GM18868 (cell line): ENCODE data around the gene SMIM1.
"Not testable (repeated sequence)": the region's sequence is repeated elsewhere in the genome, so short reads cannot be mapped to it uniquely, and the experiment has no call there.

ENCODE experiments used
- ATAC-seq: cut with Tn5 transposase; IDR thresholded peaks from one replicate; pipeline ENCODE4 v1.9.1; 2021; ENCODE audit warnings: mild to moderate bottlenecking, moderate library complexity; ENCODE audit not compliant: unreplicated experiment

SMIM1 gene

DNA sequence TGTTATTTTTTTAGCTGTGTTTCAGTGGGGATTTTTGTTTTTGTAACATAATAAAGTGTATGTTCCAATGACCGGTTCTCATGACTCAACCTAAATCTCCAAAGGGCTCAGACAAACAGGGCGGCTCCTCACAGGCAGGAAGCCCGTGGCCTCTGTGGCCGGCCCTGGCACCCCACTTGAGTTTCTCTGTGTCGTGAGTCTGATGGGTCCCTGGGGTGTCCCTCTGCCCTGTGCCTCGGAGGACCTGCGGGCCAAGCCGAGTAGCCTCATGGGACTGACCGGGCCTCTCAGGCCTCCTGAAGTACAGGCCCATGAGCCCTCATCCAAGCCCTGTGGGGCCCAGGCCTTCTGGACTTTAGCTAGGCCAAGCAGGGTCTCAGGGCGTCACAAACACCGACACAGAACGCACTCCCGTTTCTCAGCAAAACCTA lies 36.4 kb upstream of the SMIM1 start:
- ATAC-seq, result no peak

DNA sequence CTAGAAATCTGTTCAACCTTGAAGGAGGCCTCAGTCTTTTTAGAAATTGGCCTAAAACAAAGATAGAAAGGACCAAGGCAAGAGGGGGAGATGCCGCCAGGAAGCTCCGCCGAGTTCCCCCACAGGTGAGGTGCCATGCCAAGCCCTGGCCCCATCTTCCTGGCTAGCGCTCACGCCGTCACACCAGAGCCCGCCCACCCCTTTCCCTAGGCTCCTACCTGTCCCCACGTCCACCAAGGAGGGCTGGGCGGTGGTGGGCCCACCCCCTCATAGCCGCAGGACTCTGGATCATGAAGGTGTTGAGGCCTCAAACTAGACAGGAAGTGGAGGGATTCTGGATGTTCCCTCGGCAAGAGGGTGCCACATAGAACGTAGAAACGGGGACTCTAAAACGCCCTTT lies 35.8 kb upstream of the SMIM1 start:
- no peak for ATAC-seq

DNA sequence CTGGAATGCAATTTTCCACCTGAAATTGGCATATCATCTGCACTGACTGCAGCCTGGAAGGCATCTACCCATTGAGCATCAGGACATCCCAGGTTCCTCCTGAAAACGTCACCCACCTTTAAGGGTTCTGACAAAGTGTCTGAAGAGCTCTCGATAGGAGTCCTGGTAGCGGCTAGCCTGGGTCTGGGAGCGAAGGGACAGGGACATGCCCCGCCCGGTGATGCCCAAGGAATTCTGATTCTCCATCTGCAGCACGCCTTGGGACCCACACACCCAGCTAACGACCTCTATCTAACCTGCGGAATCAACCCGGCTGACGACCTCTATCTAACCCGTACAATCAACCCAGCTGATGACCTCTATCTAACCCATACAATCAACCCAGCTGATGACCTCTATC lies 33.6 kb upstream of the SMIM1 start:
- no peak for ATAC-seq

DNA sequence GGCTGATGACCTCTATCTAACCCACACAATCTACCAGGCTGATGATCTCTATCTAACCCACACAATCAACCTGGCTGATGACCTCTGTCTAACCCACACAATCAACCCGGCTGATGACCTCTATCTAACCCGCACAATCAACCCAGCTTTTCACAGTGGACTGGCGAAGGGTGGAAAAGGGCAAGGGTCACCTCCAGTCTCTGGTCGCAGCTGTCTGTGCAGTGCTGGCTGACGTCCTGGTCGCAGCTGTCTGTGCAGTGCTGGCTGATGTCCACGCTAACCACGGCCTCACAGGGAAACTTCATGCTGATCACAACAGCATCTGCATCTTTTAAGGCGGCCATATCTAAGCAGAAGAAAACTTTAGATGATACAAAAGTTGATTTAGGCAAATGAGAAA lies 32.5 kb upstream of the SMIM1 start:
- ATAC-seq, result no peak

DNA sequence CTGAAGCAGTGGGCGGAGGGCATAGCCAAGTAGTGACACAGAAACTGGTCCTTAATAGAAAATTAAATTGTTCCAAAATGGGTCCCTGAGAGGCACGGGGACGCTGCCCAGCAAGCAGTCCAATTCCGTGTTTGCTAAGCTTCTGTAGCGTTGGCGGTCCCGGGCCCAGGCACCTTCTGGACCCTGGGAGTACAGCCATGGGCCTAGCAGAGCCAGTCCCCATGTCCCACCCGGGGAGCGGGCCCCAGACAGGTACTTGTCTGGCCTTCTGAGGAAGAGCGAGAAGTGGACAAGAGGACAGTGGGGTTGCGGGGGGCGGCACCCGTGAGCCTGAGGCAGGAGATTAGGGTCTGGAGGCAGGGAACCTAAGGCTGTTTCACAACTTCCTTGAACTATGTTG lies 31.8 kb upstream of the SMIM1 start:
- no peak for ATAC-seq

DNA sequence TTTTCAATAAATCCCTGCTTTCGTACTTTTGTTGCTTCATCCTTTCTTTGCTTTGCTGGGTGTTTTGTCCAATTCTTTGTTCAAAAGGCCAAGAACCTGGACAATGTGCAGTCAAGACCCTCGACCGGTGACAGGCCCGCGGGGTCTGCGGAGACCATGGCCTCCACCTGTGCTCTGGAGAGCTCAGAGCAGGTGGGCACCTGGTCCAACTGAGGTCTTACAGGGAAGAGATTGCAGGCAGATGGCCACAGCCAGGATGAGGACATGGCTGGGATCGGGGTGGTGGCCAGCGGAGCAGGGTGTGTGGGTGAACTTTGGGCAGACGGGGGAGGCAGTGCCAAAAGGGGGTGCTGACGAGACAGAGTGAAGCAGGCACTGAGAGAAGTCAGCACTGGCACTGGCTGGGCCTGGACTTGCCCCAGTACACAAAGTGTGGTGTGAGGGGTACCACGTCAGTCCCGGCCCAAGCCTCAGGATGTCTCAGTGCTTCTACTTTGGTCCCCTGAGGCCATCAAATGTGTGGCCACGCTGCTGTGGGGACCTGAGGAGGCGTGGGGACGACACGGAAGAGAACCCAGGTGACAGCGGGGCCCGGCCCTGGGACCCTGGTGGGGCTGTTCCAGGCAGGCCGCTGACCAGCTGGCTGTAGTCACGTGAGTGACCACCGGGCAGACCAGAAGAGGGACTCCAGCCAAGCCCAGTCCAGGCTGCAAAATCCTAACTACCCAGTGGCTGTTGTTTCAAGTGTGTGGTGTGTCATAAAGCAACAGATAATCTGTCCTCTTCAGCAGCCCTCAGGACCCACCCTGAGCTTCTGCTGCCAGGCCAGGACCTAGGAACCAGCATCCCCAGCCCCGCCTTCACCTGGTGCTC lies 30.7 kb upstream of the SMIM1 start:
- no peak for ATAC-seq

DNA sequence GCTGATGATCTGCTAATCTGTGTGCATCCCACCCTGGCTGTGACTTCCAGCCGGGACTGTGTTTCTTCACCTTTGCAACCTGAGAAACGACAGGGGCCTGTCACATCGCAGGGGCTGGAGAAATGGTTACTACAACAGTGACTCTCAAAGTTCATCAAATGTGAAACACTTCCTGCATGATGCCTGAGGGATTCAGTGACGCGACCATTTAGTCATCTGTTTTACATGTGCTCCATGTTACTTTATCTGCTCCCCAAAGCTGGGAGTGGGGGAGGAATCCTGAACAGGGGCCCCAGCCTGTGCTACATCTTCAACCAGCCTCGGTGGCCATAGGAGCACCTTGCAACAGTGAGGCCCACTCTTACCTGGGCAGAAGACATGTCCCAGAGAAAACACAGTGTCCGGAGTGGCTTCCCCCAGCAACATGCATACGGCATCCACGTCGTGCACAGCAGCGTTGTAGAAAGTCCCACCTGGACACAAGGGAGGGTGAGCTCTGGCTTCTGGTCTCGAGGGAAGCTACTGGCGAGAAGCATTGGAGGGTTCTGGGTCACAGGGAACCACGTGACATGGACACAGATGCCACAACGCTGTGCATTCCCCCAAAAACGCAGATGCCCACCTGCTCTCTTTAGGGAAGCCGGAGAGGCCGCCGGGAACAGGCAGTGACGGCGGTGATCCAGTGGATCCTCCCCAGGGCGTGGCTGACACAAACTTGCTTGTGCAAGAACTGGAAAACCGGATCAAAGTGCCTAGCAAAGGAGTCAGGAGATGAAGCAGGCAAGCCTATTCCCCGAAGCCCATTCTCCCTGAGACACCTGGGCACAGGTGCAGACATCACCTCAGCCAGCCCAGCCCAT lies 29.9 kb upstream of the SMIM1 start:
- no peak for ATAC-seq

DNA sequence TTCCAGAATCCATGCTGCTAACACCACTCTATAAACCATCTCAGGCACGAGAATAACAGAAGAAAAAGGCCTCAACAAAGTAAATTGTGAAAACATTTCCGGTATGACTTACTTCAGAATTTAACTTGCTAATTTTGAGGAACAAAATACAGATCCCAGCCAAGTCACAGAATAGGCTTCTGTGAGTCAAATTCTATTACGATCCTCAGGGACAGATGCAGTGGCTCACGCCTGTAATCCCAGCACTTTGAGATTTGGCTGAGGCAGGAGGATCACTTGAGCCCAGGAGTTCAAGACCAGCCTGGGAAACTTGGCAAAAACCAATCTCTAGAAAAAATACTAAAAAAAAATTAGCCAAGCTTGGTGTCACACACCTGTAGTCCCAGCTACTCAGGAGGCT lies 29.1 kb upstream of the SMIM1 start:
- no peak for ATAC-seq

DNA sequence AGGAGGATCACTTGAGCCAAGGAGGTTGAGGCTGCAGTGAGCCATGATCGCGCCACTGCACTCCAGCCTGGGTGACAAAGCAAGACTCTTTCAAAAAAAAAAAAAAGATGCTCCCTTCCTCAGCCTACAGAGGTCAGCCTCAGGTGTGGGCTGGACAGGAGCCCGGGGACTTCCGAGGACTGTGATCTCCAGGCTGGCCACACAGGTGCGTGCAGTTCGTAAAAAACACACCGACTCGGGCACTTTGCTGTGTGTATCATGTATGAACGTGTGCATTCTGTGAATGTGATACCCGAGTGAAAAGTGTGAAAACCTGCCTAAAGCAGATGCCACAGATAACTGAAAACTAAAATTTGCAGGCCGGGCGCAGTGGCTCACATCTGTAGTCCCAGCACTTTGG lies 28.7 kb upstream of the SMIM1 start:
- no peak for ATAC-seq

DNA sequence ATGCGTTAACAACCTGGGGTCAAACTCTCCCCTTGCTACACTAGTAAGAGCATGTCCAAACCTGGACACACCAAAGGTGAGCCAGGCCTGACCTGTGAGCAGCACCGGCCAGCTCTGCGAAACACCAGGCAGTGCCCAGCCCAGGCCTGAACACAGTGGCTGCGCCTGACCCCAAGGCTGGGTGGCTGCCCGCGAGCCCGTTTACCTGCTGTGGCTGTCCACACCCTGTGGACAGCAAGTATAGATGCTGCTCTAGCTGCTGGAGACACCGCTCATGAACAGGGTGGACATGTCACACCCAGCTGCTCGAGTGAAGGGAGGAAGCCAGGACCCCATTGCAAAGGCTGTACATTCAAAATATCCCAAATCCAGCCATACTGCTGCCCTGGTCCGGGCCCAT lies 27.9 kb upstream of the SMIM1 start:
- ATAC-seq, result no peak

DNA sequence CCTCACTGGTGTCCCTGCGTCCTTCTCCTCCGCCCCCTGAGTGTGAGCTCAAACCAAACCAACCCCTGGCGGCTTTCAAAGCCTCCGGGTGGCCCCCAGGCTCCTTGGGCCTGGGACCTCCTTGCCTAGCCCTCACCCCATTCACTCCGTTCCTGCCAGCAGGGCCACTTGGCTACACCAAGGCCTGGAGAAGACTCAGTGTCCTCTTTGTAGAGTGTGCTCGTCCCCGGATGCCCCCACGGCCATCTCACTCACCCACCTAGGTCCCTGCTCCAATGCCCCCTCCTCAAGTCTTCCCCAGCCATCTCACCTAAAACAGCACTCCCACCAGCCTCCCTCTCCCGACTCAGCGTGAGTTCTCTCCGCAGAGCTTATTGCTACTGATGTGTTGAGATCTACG lies 27.5 kb upstream of the SMIM1 start:
- ATAC-seq, result no peak

DNA sequence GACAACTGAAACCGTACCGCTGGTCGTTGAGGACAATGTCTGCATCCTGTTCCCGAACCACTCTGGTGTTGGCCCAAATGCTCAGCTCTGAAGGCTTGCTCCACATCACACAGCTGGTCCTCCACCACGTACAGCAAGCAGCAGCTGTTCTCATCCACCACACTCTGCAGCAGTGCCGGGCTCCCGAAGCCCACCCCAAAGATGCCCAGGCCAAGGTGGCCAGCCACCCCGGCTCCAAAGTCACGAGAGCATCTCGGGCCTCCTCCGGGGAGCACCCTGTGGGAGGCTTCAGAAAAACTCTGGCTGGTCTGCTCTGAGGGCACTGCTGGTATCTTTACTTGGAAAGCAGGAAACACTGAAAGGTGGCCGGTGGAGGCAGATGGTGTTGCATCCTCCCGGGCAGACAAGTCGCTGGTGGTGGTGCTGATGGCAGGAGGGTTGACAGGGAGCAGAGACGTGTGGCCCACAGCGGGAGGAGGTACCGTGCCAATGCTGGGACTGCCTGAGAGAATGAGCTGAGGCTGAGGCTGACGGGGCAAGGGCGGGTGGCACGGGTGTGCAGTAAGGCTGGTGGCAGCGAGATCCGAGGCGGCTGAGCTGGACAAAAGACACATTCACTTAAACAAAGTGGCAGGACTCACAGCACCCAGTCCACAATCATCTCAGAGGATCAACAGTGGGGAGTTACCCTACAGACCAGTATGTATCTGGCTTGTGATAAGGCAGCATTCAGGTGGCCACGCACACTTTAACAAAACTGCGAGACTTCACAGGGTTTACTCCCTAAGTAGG lies 26.8 kb upstream of the SMIM1 start:
- ATAC-seq, result no peak

DNA sequence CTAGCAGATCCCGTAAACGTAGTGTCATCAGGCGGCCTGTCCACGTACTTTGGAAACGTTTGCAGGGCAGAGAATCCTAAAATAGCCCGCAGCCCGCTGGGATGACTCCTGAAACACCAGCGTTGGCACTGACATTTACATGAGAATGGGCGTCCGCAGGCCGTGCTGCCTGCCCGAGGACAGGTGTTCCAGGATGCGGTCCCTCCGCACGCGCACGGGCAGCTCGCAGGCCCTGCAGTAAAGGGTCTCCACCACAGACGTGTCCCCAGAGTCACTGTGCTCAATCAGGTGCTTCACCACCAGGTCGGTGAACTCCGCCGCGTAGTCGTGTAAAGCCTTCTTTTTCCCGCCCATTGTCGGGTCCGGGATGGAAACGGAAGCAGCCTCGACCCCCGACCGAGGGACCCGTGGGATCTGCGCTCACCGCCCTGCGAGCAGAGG lies 26.1 kb upstream of the SMIM1 start:
- no peak for ATAC-seq

DNA sequence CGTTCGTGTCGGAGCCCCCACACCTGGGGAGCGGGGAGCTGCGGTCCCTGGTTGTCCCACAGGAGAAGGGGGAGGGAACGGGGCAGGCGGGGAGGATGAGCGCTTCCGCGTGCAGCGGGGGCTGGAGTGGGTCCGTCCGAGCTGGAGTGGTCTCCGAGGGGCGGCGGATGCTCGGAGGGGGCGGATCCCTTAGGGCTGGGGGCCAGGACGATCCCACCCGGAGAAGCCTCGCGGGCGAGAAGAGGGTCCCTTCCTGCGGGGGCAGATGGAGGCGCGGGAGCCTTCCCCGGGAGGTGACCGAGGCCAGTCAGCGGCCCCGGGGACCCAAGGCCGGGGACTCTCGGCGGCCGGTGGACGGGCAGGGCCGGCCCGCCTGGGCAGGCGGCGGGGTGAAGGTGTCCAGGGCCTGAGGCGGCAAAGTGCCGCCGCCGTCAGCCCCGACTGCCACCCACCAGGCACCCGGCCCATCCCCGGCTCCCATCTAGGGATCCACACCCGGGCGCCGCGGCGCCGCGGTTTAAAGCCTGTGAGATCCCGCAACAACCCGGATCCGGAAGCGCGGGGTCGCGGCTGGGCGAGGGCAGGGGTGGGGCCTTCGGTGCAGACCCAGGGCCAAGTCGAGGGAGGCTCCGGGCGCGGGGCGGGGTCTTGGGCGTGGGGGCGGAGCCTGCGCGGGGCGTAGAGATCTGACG lies 25.6 kb upstream of the SMIM1 start:
- peak; percentile 87 for ATAC-seq

DNA sequence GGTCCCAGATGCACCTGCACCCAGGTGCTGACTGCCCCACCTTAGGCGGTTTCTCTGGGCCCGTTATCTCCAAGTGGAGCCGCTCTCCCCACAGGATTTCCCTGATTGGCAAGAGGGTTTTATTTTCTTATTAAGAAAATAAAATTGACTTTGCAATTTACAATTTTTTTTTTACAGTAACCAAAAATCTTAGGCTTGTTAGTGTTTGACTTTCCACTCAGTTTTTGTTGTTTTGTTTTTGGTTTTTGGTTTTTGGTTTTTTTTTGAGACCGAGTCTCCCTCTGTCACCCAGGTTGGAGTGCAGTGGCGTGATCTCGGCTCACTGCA lies 25.1 kb upstream of the SMIM1 start:
- ATAC-seq, result no peak

DNA sequence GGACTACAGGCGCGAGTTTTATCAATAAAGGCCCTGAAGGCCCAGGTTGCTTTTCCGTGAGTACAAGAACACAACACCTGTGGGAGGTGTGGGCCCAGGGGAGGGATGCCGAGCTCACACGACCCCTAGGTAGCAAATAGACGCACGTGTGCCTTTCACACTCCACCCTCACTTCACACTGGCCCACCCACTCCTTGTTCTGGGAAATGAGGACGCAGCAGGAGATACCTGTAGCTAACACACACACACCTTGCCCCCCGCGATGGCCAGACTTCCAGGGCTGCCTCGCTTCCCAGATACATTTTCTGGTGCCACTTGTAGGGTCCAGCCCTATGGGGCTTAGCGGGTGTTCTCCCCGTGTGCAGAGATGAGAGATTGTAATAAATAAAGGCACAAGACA lies 24.6 kb upstream of the SMIM1 start:
- no peak for ATAC-seq

DNA sequence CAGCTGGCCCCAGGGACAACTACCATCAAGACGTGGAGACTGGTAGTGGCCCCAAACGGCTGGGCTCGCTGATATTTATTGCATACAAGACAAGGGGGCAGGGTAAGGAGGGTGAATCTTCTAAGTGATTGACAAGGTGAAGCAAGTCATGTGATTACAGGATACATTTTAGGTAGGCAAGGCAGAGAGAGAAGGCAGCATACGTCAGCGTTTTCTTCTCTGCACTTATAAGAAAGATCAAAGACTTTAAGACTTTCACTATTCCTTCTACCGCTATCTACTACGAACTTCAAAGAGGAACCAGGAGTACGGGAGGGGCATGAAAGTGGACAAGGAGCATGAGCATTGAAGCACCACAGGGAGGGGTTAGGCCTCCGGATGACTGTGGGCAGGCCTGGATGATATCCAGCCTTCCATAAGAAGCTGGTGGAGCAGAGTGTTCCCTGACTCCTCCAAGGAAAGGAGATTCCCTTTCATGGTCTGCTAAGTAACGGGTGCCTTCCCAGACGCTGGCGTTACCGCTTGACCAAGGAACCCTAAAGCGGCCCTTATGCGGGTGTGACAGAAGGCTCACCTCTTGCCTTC lies 24.1 kb upstream of the SMIM1 start:
- not testable (repeated sequence) for ATAC-seq

DNA sequence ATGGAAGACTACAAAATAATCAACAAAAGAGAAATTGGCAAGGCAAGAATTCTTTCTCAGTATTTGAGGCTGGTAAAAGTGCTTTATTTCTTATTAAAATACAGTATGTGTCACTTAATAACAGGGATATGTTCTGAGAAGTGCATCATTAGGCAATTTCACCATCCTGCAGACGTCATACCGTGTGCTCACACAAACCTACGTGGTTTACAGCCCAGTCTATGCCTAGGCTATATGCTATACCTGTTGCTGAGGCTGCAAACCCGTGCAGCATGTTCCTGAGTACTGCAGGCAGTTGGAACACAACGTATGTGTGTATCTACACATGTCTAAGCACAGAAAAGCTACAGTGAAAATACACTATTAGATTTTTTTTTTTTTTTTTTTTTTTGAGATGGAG lies 23.0 kb upstream of the SMIM1 start:
- no peak for ATAC-seq

DNA sequence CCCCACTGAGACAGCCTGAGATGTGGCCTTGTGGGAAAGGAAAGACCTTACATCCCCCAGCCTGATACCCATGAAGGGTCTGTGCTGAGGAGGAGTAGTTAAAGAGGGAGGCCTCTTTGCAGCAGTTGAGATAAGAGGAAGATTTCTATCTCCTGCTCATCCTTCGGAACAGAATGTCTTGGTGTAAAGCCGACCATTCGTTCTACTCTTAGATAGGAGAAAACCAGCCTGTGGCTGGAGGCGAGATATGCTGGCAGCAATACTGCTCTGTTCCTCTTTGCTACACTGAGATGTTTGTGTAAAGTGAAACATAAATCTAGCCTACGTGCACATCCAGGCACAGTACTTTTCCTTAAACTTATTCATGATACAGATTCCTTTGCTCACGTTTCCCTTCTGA lies 21.8 kb upstream of the SMIM1 start:
- ATAC-seq, result no peak

DNA sequence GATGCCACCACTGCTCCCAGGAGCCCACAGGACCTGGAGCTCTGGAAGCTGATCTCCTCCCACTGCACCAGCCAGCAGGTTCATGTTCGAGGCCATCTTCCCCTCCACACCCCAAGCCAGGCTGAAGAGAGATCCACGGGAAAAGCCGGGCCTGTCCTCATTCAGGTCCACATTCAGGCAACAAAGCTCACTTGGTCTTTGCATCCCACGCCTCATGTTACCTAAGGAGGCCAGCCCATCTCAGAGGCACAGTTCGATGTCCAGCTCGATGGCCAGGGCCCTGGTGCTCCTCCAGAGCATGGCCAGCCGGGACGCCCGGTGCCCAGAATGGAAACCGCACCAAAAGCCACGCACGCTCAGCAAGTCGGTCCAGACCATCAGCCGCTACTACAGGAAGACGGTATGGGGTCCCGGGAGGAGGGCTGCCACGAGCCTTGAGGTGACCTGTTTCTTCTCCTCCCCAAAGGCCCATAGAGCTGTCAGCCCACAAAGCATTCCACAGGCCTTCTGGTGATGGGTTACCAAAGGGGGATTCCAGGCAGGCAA lies 20.1 kb upstream of the SMIM1 start, which contains the start of gene CCDC27:
TSS of gene CCDC27 (plus strand) at position 51 of the 546 bp plus-strand sequence. CDS start at position 83, 32 bp downstream.
- ATAC-seq, result no peak
